Keratinocyte (primary cell): ENCODE results near the gene C11orf58.

Experiments used
- CTCF ChIP-seq, 3 experiments: IDR thresholded peaks in 1 of 3; conservative IDR thresholded peaks in 1 of 3; optimal IDR thresholded peaks in 1 of 3; 2 replicates in 2 of 3; 3 replicates in 1 of 3; pipeline versions ENCODE3 to v1.5.1; 2011; ENCODE audit warnings: low read length in 3 of 3, mild to moderate bottlenecking in 3 of 3, moderate library complexity in 2 of 3, control low read depth in 1 of 3, inconsistent platforms in 1 of 3; ENCODE audit not compliant: insufficient read depth in 2 of 3; ENCODE audit errors: extremely low read depth in 1 of 3
- EZH2 ChIP-seq: IDR thresholded peaks from one replicate; pipeline ENCODE4 v1.6.1; 2012; ENCODE audit warnings: inconsistent platforms, mild to moderate bottlenecking, low read length, moderate library complexity

- TF ChIP-seq CTCF (optimal IDR thresholded peaks at IDR 0.05 in 1 of 3, IDR thresholded peaks at IDR 0.05 in 1 of 3, conservative IDR thresholded peaks at IDR 0.05 in 1 of 3; ENCODE audit: extremely low read depth in 1 of 3, insufficient read depth in 2 of 3, low read length in 3 of 3) (no peak), EZH2 (no peak)
Observed at GRCh38 chr11:16778286-16778685, 39.8 kb downstream of the C11orf58 start.
